ENCODE measurements around the gene CEP112.
"Not testable (repeated sequence)": the region's sequence is repeated elsewhere in the genome, so short reads cannot be mapped to it uniquely, and the experiment has no call there.

The CEP112 gene

GRCh38 chr17:66150708-66151107, 41.2 kb downstream of the CEP112 start:
- no peak for DNase-seq

GRCh38 chr17:66149562-66149961, 42.4 kb downstream of the CEP112 start:
- DNase-seq = no peak

- DNase-seq = no peak
Observed at GRCh38 chr17:66146394-66146793, 45.5 kb downstream of the CEP112 start.

- no peak for DNase-seq
Observed at GRCh38 chr17:66143657-66144282, 48.2 kb downstream of the CEP112 start.

GRCh38 chr17:66142428-66142827, 49.5 kb downstream of the CEP112 start:
- DNase-seq = no peak

GRCh38 chr17:66138120-66138519, 53.8 kb downstream of the CEP112 start:
- no peak for DNase-seq

GRCh38 chr17:66135896-66136295, 56.0 kb downstream of the CEP112 start:
- DNase-seq = no peak

- no peak for DNase-seq
Observed at GRCh38 chr17:66135219-66135618, 56.7 kb downstream of the CEP112 start.

- no peak for DNase-seq
Observed at GRCh38 chr17:66129759-66130158, 62.2 kb downstream of the CEP112 start.

- no peak for DNase-seq
Observed at GRCh38 chr17:66126231-66126630, 65.7 kb downstream of the CEP112 start.

GRCh38 chr17:66123163-66123562, 68.8 kb downstream of the CEP112 start:
- no peak for DNase-seq

- DNase-seq = no peak
Observed at GRCh38 chr17:66115246-66115645, 76.7 kb downstream of the CEP112 start.

- no peak for DNase-seq
Observed at GRCh38 chr17:66114609-66115008, 77.3 kb downstream of the CEP112 start.

- no peak for DNase-seq
Observed at GRCh38 chr17:66107731-66108130, 84.2 kb downstream of the CEP112 start.

GRCh38 chr17:66098040-66098439, 93.9 kb downstream of the CEP112 start:
- no peak for DNase-seq

- no peak for DNase-seq
Observed at GRCh38 chr17:66094727-66095126, 97.2 kb downstream of the CEP112 start.

GRCh38 chr17:66091445-66092080, 100.4 kb downstream of the CEP112 start:
- DNase-seq = no peak

- DNase-seq = no peak
Observed at GRCh38 chr17:66089764-66090163, 102.2 kb downstream of the CEP112 start.

GRCh38 chr17:66088173-66088572, 103.8 kb downstream of the CEP112 start:
- DNase-seq = no peak

- no peak for DNase-seq
Observed at GRCh38 chr17:66087073-66087472, 104.9 kb downstream of the CEP112 start.

GRCh38 chr17:66085221-66085620, 106.7 kb downstream of the CEP112 start:
- no peak for DNase-seq

- DNase-seq = not testable (repeated sequence)
Observed at GRCh38 chr17:66080670-66081069, 111.3 kb downstream of the CEP112 start.

GRCh38 chr17:66076546-66077190, 115.3 kb downstream of the CEP112 start:
- DNase-seq = no peak

- no peak for DNase-seq
Observed at GRCh38 chr17:66073384-66073783, 118.5 kb downstream of the CEP112 start.
